ENCODE measurements around the gene TMPRSS9.

TMPRSS9 gene

GRCh38 chr19:2330255-2330631 is 29.8 kb upstream of the TMPRSS9 start:
- no peak for DNase-seq

- no peak for DNase-seq
Observed at GRCh38 chr19:2330632-2331284, 29.3 kb upstream of the TMPRSS9 start.

GRCh38 chr19:2331601-2332246 is 28.3 kb upstream of the TMPRSS9 start:
- no peak for DNase-seq

GRCh38 chr19:2332341-2333026 is 27.6 kb upstream of the TMPRSS9 start:
- peak; percentile 26 for DNase-seq

- peak; percentile 85 for DNase-seq
Observed at GRCh38 chr19:2333027-2333806, 26.8 kb upstream of the TMPRSS9 start.

GRCh38 chr19:2333807-2334211 is 26.3 kb upstream of the TMPRSS9 start:
- no peak for DNase-seq

- no peak for DNase-seq
Observed at GRCh38 chr19:2334426-2334825, 25.6 kb upstream of the TMPRSS9 start.

GRCh38 chr19:2334986-2335846 is 24.8 kb upstream of the TMPRSS9 start:
- DNase-seq, result no peak

GRCh38 chr19:2335848-2336247 is 24.2 kb upstream of the TMPRSS9 start:
- DNase-seq, result no peak

GRCh38 chr19:2336528-2337328 is 23.3 kb upstream of the TMPRSS9 start:
- no peak for DNase-seq

GRCh38 chr19:2337329-2337707 is 22.7 kb upstream of the TMPRSS9 start:
- DNase-seq, result no peak

GRCh38 chr19:2338055-2338615 is 21.9 kb upstream of the TMPRSS9 start:
- DNase-seq, result no peak

- DNase-seq, result no peak
Observed at GRCh38 chr19:2338751-2339643, 21.1 kb upstream of the TMPRSS9 start.

- no peak for DNase-seq
Observed at GRCh38 chr19:2339644-2340310, 20.3 kb upstream of the TMPRSS9 start.

- DNase-seq, result no peak
Observed at GRCh38 chr19:2340496-2341243, 19.4 kb upstream of the TMPRSS9 start.

- no peak for DNase-seq
Observed at GRCh38 chr19:2341244-2341751, 18.8 kb upstream of the TMPRSS9 start.

- DNase-seq, result no peak
Observed at GRCh38 chr19:2341982-2342381, 18.1 kb upstream of the TMPRSS9 start.

- no peak for DNase-seq
Observed at GRCh38 chr19:2342656-2343288, 17.3 kb upstream of the TMPRSS9 start.
